HG03571 (cell line): Measurements from ENCODE around the gene B3GNT5.

Source experiments
- ATAC-seq: cut with Tn5 transposase; IDR thresholded peaks from one replicate; pipeline ENCODE4 v1.9.1; 2021; ENCODE audit not compliant: unreplicated experiment

Gene B3GNT5

DNA sequence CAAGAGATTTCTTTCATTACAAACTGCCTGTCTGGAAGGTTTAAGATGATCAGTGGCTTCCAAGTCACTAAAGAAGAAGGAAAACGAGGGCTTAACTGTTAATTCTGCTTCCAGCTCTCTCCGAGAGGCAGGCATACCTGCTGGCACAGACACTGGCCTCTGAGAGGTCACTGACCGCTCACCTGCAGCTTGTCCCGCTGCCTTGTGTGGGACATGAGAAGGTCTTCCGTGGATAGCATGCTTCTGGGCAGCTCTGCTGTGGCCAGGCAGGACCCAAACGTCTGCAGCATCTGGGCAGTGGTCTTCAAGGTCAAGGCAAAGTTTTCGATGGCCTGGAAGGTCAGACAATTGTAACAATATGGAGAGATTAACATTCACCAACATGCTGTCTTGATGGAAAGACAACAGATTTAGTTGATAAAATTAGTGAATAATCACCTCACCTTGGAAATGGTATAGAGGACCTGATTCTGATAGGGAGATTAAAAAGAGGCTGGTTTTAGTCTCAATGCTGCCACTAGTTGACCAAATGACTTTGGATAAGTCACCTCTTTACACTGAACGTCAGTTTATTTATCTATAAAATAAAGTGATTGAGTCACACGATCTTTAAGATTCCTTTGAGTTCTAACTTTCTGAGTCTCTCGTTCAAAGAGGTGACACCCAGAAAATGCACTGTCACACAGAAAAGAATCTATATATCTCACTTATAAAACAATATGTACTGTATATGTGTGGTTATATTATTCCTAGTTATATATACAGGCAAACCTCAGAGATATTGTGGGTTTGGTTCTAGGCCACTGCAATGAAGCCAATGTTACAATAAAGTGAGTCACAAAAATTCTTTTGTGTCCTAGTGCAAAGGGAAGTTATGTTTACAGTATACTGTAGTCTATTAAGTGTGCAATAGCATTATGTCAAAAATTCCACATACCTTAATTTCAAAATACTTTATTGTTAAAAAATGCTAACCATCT, 65.1 kb downstream of the B3GNT5 start:
- ATAC-seq, result no peak

DNA sequence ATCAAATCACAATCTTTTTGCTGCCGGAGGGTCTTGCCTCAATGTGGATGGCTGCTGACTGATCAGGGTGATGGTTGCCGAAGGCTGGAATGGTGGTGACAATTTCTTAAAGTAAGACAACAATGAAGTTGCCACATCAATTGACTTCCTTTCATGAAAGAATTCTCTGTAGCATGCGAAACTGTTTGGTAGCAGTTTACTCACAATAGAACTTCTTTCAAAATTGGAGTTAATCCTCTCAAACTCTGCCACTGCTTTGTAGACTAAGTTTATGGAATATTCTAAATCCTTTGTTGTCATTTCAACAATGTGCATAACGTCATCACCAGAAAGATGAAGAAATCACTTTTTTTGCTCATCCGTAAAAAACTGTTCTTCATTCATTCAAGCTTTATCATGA, 65.8 kb downstream of the B3GNT5 start:
- ATAC-seq, result no peak

DNA sequence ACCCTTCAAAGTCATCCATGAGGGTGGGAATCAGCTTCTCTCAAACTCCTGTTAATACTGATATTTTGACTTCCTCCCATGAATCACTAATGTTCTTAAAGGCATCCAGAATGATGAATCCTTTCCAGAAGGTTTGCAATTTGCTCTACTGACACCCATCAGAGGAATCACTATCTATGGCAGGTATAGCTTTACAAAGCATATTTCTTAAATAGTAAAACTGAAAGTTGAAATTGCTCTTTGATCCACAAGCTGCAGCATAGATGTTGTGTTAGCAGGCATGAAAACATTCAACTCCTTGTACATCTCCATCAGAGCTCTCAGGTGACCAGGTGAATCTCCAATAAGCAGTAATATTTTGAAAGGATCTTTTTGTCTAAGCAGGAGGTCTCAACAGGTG, 66.3 kb downstream of the B3GNT5 start:
- no peak for ATAC-seq
